Bronchial epithelial cell (primary cell): ENCODE results near the gene AMZ2. TPM values are rescaled to one million over a fixed set of nuclear protein-coding genes. Genes with fewer than 3 reads are reported as not detected.
A peak's percentile ranks its signal among the peaks of the same experiment; 100 is the strongest.

Experiments used
- DNase-seq: peaks from one replicate; pipeline ENCODE4 v3.0.0-alpha.2; 2010; ENCODE audit warnings: low read depth
- FAIRE-seq: peaks from 2 replicates; lab custom pipeline; 2011; peaks lifted over from hg19 to GRCh38; lab: Jason Lieb, UNC
- H3K27me3 ChIP-seq: 2 replicates; pipeline ENCODE4 v1.5.1; 2011; ENCODE audit warnings: low read length; ENCODE audit not compliant: control insufficient read depth, insufficient read depth
- H3K36me3 ChIP-seq: 2 replicates; pipeline ENCODE4 v1.5.1; 2011; ENCODE audit warnings: low read length; ENCODE audit not compliant: control insufficient read depth, insufficient read depth
- H3K4me3 ChIP-seq: 2 replicates; pipeline ENCODE4 v1.5.1; 2011; ENCODE audit warnings: mild to moderate bottlenecking, low read depth, low read length, control low read depth
- total RNA-seq: library from RNA; depleted of rRNA; stranded (reverse); fragments of >200 nt; gene quantifications from 2 replicates; pipeline ENCODE4 v1.2.1, GENCODE V29; 2014
- TF ChIP-seq, protein P1 (sequence below): IDR thresholded peaks from 2 replicates; pipeline ENCODE4 v1.5.1; 2011; ENCODE audit warnings: mild to moderate bottlenecking, moderate library complexity, low read length, control low read depth, inconsistent platforms; ENCODE audit not compliant: insufficient read depth, severe bottlenecking

The AMZ2 gene
- total RNA-seq, 1 donor from 2014 or later, result 107 TPM

DNA sequence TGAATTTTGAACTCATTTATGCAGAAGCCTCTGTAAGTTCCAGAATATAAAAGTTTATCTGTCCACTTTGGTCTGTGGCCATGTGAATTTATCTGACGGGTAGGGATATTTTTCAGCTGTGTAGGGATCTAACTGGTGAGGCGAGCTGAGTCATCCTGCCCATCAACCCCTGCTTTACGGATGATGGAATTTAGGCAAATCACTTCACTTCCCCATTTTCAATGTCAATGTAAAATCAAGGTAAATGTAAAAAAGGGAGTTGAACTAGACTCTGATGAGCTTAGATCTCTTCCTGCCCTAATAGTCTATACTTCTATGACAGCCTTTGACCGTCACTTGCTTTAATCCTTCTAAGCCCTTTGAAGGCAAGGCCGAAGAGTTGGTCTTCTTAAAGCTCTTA lies 40.5 kb downstream of the AMZ2 start:
- DNase-seq, result no peak
- FAIRE-seq, result no peak
- H3K4me3 ChIP-seq, result no peak overlapping the region
- no peaks in the 10 kb centered on the region for H3K27me3 ChIP-seq
- TF ChIP-seq, protein P1, sequence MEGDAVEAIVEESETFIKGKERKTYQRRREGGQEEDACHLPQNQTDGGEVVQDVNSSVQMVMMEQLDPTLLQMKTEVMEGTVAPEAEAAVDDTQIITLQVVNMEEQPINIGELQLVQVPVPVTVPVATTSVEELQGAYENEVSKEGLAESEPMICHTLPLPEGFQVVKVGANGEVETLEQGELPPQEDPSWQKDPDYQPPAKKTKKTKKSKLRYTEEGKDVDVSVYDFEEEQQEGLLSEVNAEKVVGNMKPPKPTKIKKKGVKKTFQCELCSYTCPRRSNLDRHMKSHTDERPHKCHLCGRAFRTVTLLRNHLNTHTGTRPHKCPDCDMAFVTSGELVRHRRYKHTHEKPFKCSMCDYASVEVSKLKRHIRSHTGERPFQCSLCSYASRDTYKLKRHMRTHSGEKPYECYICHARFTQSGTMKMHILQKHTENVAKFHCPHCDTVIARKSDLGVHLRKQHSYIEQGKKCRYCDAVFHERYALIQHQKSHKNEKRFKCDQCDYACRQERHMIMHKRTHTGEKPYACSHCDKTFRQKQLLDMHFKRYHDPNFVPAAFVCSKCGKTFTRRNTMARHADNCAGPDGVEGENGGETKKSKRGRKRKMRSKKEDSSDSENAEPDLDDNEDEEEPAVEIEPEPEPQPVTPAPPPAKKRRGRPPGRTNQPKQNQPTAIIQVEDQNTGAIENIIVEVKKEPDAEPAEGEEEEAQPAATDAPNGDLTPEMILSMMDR, result no peak
- no peaks in the 10 kb centered on the region for H3K36me3 ChIP-seq

DNA sequence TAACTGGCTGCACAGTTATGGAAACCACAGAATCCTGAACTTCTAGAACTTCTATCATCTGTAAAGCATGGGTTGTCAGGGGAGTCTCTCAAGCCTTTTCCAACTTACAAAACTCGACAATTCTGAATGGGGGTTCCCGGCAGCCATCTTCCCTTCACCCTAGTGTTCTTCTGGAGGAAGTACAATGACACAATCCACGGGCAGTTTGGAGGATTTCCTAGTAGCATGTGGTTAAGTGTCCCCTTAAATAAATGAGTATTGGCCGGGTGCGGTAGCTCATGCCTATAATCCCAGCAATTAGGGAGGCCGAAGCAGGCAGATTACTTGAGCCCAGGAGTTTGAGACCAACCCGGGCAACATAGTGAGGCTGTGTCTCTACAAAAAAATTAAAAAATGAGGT lies 41.0 kb downstream of the AMZ2 start:
- H3K27me3 ChIP-seq, result no peaks in the 10 kb centered on the region
- no peaks in the 10 kb centered on the region for H3K36me3 ChIP-seq
- DNase-seq (no peak), FAIRE-seq (no peak)
- TF ChIP-seq, protein P1, result no peak
- no peak overlapping the region for H3K4me3 ChIP-seq

DNA sequence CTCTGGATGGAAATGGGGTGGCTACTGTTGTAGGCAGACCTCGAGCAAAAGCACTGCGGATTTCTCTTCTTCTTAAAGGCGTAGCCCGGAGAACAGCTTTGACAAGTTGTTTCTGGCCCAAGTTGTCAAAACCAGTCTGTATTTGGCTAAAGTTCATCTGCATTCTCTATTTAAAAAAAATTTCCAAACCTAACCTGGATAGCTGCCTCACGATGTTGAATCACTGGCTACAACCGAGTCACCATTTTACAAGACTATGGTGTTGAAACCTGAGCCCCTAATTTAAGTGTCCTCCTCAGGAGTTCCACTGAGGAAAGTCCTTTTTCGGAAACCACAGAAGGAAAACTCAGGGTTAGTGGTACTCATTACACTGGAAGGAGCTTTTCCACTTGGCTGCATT lies 41.6 kb downstream of the AMZ2 start:
- no peak overlapping the region for H3K4me3 ChIP-seq
- no peak for FAIRE-seq

DNA sequence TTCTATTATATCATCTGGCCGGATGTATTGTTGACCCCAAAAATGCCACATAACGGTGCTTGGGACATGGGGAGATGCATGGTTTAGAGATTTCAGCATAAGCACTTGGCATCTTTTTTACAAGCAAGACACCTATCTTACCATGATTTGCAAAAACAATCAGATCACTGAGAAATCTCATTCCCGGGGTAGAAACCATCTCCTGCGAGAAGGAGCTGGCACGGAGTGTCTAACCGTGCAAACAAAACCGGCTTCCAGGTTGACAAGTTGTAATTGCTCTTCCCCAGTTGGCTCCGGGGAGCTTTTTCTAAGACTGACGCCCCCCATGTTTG lies 42.1 kb downstream of the AMZ2 start:
- H3K4me3 ChIP-seq, result no peak overlapping the region
- no peaks in the 10 kb centered on the region for H3K27me3 ChIP-seq
- no peaks in the 10 kb centered on the region for H3K36me3 ChIP-seq
- TF ChIP-seq, protein P1, result no peak
- FAIRE-seq, result no peak
- no peak for DNase-seq

More for the DNA sequence above, 41.6 kb downstream of the AMZ2 start:
- Histone ChIP-seq H3K27me3 (no peaks in the 10 kb centered on the region), H3K36me3 (no peaks in the 10 kb centered on the region)
- TF ChIP-seq, protein P1, result no peak
- DNase-seq, result peak; percentile 71

DNA sequence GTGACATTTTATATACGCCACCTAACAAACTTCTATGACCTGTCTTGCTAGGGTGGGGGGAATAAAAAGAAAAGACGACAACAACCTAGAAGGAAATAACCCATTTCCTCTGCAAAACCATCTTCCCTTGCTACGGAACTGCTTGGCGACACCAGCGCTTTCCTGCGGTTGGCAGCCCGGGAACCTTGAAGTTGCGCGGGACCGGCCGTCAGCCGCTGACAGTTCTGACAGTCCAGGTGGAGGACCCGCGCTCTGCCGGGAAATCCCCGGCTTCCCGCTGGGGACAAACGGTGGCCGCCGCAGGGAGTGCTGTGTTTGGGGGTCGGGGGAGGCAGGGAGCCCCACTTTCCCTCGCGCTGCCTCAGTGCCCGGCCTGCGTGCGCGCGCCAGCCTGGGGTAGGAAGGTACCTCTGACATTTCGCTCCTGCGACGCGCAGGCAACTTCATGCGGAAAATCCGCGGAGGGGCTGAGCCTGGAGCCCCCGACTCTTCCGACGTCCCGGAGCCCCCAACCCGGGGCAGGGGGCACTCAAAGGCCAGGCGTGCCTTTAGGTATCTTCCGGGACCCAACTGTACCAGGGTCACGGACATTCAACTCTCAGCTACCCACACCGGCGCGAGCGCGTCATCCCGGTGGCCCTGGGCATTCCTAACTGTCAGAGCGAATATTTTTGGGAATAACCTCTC lies 42.6 kb downstream of the AMZ2 start:
- no peaks in the 10 kb centered on the region for H3K27me3 ChIP-seq
- no peak for FAIRE-seq

More for the DNA sequence above, 42.6 kb downstream of the AMZ2 start:
- Histone ChIP-seq H3K4me3 (peak overlapping the region; percentile 57), H3K36me3 (no peaks in the 10 kb centered on the region)
- no peak for DNase-seq
- TF ChIP-seq, protein P1, result no peak
